ENCODE measurements around the gene GABRB1. TPM values are rescaled to one million over a fixed set of nuclear protein-coding genes. Genes with fewer than 3 reads are reported as not detected.

Gene GABRB1
- total RNA-seq, 2 donors from 2014 or later: not detected

- TF ChIP-seq POLR2AphosphoS5 (IDR thresholded peaks at IDR 0.05) (no peak), CTCF (IDR thresholded peaks at IDR 0.05) (no peak), POLR2A (IDR thresholded peaks at IDR 0.05) (no peak)
- DNase-seq (ENCODE audit: low spot score): no peak
- H3K27me3 ChIP-seq (replicated peaks; ENCODE audit: insufficient read depth): no peaks in the 10 kb centered on the region
- 39% methylated on average over 2 of the region's 2 CpGs for WGBS
- no peaks in the 10 kb centered on the region for H3K4me1 ChIP-seq (replicated peaks)
- H3K27ac ChIP-seq: no peak overlapping the region
- H3K9me3 ChIP-seq: no peaks in the 10 kb centered on the region
- H3K4me3 ChIP-seq: no peak overlapping the region
- intact Hi-C loops (cut with DNase I): no loop called here
- no peaks in the 10 kb centered on the region for H3K36me3 ChIP-seq
These were observed 434.9 kb downstream of the GABRB1 start for GRCh38 chr4:47466056-47466785.

DNA sequence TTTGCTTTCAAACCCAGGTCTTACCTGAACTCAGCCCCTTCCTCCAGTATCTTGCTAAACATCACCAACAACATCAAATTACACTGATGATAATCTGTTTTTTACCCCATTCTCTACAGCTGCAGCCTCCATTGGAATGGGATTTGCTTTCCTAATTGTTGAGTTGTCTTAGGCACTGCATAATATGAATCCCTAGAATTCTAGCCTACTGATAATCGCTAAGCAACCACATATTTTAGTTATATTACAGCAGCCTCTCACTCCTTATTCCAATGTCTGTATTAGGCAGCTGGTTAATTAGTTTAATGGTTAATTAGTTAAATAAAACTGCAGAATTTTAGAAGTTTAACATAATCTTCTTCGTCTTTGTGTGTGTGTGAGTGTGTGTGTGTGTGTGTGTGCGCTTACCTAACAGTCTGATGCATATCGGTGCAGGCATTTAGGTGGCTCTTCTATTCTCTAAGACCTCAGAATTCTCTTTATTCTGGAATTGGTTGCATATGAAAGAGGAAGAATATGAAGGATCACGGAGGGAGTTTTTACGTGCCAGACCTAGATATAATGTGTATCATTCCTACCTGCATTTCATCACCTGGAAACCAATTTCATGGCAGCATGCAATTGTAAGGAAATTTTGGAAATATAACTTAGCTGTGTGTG, 437.5 kb downstream of the GABRB1 start:
- H3K4me1 ChIP-seq (replicated peaks): no peaks in the 10 kb centered on the region
- H3K9me3 ChIP-seq: no peaks in the 10 kb centered on the region
- 83% methylated on average over 6 of the region's 6 CpGs for WGBS
- H3K36me3 ChIP-seq: no peaks in the 10 kb centered on the region
- no peak for TF ChIP-seq CTCF (IDR thresholded peaks at IDR 0.05)
- no peak for TF ChIP-seq POLR2AphosphoS5 (IDR thresholded peaks at IDR 0.05)
- no peak for TF ChIP-seq POLR2A (IDR thresholded peaks at IDR 0.05)
- no peaks in the 10 kb centered on the region for H3K27me3 ChIP-seq (replicated peaks; ENCODE audit: insufficient read depth)
- intact Hi-C loops (cut with DNase I): no loop called here
- no peak overlapping the region for H3K4me3 ChIP-seq
- H3K27ac ChIP-seq: no peak overlapping the region
- no peak for DNase-seq (ENCODE audit: low spot score)

DNA sequence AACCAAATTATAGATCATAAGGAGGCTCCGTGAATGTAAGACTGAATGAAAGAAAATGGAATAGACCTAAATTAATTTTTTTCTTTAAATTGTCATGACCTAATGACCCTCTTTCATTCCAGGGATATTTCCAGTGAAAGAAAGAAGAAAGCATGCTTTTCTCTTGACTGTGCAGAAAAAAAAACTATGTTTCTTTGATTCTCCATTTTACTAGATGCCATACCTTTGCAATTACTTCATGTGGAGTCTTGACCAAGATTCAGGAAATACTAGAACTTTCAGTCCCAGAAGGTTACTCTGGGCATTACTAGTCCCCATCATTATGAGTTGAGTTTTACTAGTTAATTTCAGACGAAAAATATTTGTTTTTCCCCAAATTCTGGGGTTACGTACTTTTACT, 438.6 kb downstream of the GABRB1 start:
- H3K36me3 ChIP-seq: no peaks in the 10 kb centered on the region
- no peaks in the 10 kb centered on the region for H3K27me3 ChIP-seq (replicated peaks; ENCODE audit: insufficient read depth)
- no peaks in the 10 kb centered on the region for H3K4me1 ChIP-seq (replicated peaks)
- DNase-seq (ENCODE audit: low spot score): no peak
- H3K27ac ChIP-seq: no peak overlapping the region
- no peak overlapping the region for H3K4me3 ChIP-seq
- TF ChIP-seq CTCF (IDR thresholded peaks at IDR 0.05): no peak
- TF ChIP-seq POLR2A (IDR thresholded peaks at IDR 0.05): no peak
- TF ChIP-seq POLR2AphosphoS5 (IDR thresholded peaks at IDR 0.05): no peak
- intact Hi-C loops (cut with DNase I): no loop called here
- no peaks in the 10 kb centered on the region for H3K9me3 ChIP-seq
- 71% methylated on average over 3 of the region's 3 CpGs for WGBS

GRCh38 chr4:47471064-47471463, 439.7 kb downstream of the GABRB1 start:
- WGBS: 33% methylated on average over 4 of the region's 4 CpGs
- no peak for DNase-seq (ENCODE audit: low spot score)
- TF ChIP-seq POLR2A (IDR thresholded peaks at IDR 0.05) (no peak), POLR2AphosphoS5 (IDR thresholded peaks at IDR 0.05) (no peak), CTCF (IDR thresholded peaks at IDR 0.05) (no peak)

GRCh38 chr4:47471591-47471990, 440.2 kb downstream of the GABRB1 start:
- Histone ChIP-seq H3K27ac (no peak overlapping the region), H3K27me3 (replicated peaks; ENCODE audit: insufficient read depth) (no peaks in the 10 kb centered on the region), H3K36me3 (no peaks in the 10 kb centered on the region), H3K4me1 (replicated peaks) (no peaks in the 10 kb centered on the region), H3K4me3 (no peak overlapping the region), H3K9me3 (no peaks in the 10 kb centered on the region)
- DNase-seq (ENCODE audit: low spot score): no peak
- 96% methylated on average over 2 of the region's 2 CpGs for WGBS
- intact Hi-C loops (cut with DNase I): no loop called here
- TF ChIP-seq POLR2A (IDR thresholded peaks at IDR 0.05): no peak
- no peak for TF ChIP-seq CTCF (IDR thresholded peaks at IDR 0.05)
- TF ChIP-seq POLR2AphosphoS5 (IDR thresholded peaks at IDR 0.05): no peak

More at GRCh38 chr4:47471064-47471463, 439.7 kb downstream of the GABRB1 start:
- Histone ChIP-seq H3K27me3 (replicated peaks; ENCODE audit: insufficient read depth) (no peaks in the 10 kb centered on the region), H3K4me3 (no peak overlapping the region), H3K4me1 (replicated peaks) (no peaks in the 10 kb centered on the region), H3K27ac (no peak overlapping the region), H3K9me3 (no peaks in the 10 kb centered on the region), H3K36me3 (no peaks in the 10 kb centered on the region)
- intact Hi-C loops (cut with DNase I): no loop called here

Data from prostate gland (tissue), 2 donors.